Right atrium auricular region (tissue), 2 donors: ENCODE measurements around the gene UHRF1. TPM values are rescaled to one million over a fixed set of nuclear protein-coding genes. Genes with fewer than 3 reads are reported as not detected.

Source experiments
- DNase-seq: peaks from one replicate; pipeline ENCODE4 v3.0.0-alpha.2; 2019; ENCODE audit warnings: low spot score
- H3K27ac ChIP-seq, 2 donors: fragments of 200-600 bp; sonication (generic); 1 replicate in 1 of 2; 2 replicates in 1 of 2; pipeline ENCODE4 v1.5.1; 2016 to 2019
- H3K27me3 ChIP-seq, 2 donors: fragments of 200-600 bp; sonication (generic); one replicate each; pipeline versions ENCODE4 v1.5.1 to v1.6.0; 2017 to 2019
- H3K36me3 ChIP-seq: fragments of 200-600 bp; sonication (generic); one replicate; pipeline ENCODE4 v1.5.1; 2016
- H3K4me1 ChIP-seq, 2 donors: fragments of 200-600 bp; sonication (generic); one replicate each; pipeline versions ENCODE4 v1.5.1 to v1.6.0; 2017 to 2019
- H3K4me3 ChIP-seq, 2 donors: fragments of 200-600 bp; sonication (generic); 1 replicate in 1 of 2; 2 replicates in 1 of 2; pipeline ENCODE4 v1.5.1; 2017 to 2019; ENCODE audit warnings: mild to moderate bottlenecking in 1 of 2, moderate library complexity in 1 of 2
- H3K9me3 ChIP-seq, 2 donors: fragments of 200-600 bp; sonication (generic); one replicate each; pipeline ENCODE4 v1.5.1; 2019
- total RNA-seq, 2 donors: library from RNA; depleted of rRNA; stranded (reverse); fragments of >200 nt; gene quantifications; one replicate each; pipeline ENCODE4 v1.1.0, GENCODE V29; 2016
- TF ChIP-seq, protein P1 (sequence below), 2 donors: fragments of 200-600 bp; sonication (generic); IDR thresholded peaks; one replicate each; pipeline ENCODE4 v1.5.1; 2019; ENCODE audit warnings: antibody characterized with exemption in 2 of 2

UHRF1 gene
- total RNA-seq, 2 donors from 2014 or later, result 0.28 to 0.33 TPM

DNA sequence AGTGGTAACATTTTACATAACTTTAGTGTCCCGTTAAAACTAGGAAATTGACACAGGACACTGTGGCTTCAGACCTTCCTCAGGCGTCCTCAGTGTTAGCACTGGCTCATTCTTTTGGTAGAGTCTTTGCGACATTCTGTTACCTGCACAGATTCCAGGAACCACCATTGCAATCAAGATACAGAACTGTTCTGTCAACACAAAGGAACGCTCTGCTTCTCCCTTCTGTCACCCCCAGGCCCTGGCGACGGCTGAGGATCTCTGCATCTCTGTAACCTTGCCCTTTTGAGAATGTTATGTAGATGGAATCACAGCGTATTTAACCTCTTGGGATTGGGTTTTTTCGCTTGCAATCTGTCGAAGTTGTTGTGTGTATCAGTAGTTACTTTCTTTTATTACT, 82.2 kb downstream of the UHRF1 start:
- H3K4me3 ChIP-seq, result no peak overlapping the region
- no peaks in the 10 kb centered on the region for H3K9me3 ChIP-seq
- H3K27ac ChIP-seq, result no peak overlapping the region
- no peak for DNase-seq
- peaks cover 9% of the 10 kb centered on the region for H3K36me3 ChIP-seq
- TF ChIP-seq, protein P1, sequence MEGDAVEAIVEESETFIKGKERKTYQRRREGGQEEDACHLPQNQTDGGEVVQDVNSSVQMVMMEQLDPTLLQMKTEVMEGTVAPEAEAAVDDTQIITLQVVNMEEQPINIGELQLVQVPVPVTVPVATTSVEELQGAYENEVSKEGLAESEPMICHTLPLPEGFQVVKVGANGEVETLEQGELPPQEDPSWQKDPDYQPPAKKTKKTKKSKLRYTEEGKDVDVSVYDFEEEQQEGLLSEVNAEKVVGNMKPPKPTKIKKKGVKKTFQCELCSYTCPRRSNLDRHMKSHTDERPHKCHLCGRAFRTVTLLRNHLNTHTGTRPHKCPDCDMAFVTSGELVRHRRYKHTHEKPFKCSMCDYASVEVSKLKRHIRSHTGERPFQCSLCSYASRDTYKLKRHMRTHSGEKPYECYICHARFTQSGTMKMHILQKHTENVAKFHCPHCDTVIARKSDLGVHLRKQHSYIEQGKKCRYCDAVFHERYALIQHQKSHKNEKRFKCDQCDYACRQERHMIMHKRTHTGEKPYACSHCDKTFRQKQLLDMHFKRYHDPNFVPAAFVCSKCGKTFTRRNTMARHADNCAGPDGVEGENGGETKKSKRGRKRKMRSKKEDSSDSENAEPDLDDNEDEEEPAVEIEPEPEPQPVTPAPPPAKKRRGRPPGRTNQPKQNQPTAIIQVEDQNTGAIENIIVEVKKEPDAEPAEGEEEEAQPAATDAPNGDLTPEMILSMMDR (IDR thresholded peaks at IDR 0.05), result no peak
- H3K4me1 ChIP-seq, result peaks cover 6 to 32% of the 10 kb centered on the region in 2 donors
- H3K27me3 ChIP-seq, result no peaks in the 10 kb centered on the region

DNA sequence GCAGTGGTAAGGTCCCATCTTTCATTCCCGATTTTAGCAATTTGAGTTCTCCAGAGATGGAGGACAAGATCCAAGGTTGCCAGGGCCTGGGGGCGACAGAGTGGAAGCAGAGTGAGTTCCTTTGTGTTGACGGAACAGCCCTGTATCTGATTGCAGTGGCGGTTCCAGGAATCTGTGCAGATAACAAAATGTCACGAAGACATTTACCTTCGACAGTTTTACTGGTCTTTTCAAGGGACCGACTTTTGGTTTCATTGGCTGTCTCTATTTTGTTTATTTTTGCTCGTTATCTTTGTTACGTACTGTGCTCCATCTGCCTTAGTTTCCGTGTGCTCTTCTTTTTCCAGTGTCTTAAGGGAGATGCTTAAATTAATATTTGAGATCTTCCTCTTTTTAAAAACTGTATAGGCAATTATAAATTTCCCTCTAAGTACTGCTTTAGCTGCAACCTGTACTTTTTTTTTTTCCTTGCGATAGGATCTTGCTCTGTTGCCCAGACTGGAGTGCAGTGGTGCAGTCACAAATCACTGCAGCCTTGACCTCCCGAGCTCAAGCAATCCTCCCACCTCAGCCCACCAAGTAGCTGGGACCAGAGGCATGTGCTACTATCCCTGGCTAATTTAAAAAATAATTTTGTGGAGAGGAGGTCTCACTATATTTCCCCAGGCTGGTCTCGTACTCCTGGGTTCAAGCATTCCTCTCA, 82.8 kb downstream of the UHRF1 start:
- Histone ChIP-seq H3K4me1 (peaks cover 6 to 26% of the 10 kb centered on the region in 2 donors), H3K27me3 (no peaks in the 10 kb centered on the region), H3K36me3 (peaks cover 10% of the 10 kb centered on the region), H3K9me3 (no peaks in the 10 kb centered on the region), H3K27ac (no peak overlapping the region), H3K4me3 (no peak overlapping the region)
- TF ChIP-seq, protein P1 (IDR thresholded peaks at IDR 0.05), result no peak
- DNase-seq, result no peak

DNA sequence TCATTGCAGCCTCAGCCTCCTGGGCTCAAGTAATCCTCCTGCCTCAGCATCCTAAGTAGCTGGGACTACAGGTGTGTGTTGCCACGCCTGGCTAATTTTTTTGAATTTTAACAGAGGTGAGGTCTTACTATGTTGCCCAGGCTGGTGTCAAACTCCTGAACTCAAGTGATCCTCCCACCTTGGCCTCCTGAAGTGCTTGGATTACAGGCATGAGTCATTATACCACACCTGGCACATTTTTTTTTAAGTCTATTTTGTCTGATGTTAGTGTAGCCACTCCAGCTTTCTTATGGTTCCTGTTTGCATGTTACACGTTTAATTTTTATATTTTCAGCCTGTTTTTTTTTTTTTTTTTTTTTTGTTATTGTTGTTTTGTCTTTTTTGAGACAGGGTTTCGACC, 84.4 kb downstream of the UHRF1 start:
- no peak for DNase-seq
- peaks cover 0 to 11% of the 10 kb centered on the region in 2 donors for H3K4me1 ChIP-seq
- H3K9me3 ChIP-seq, result no peaks in the 10 kb centered on the region
- no peaks in the 10 kb centered on the region for H3K27me3 ChIP-seq
- TF ChIP-seq, protein P1 (IDR thresholded peaks at IDR 0.05), result no peak
- peaks cover 22% of the 10 kb centered on the region for H3K36me3 ChIP-seq
- H3K27ac ChIP-seq, result no peak overlapping the region
- no peak overlapping the region for H3K4me3 ChIP-seq

DNA sequence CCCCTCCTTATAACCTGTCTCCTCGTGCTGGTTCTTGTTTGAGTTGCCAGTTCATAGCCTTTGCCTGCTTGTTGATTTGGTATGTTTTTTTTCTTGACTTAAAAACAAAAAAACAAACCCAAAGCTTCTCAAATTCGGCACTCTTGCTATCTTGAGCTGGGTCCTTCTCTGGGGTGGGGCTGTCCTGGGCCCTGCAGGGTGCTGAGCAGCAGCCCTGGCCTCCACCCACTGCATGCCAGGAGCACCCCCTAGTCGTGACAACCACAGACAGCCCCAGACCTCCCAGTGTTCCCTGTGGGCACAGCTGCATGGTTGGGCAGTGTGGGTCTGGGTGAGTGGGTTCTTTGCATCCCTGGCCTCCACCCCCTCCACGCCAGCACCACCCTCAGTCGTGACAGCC, 87.4 kb downstream of the UHRF1 start:
- DNase-seq, result no peak
- TF ChIP-seq, protein P1 (IDR thresholded peaks at IDR 0.05), result no peak
- peaks cover 22% of the 10 kb centered on the region for H3K36me3 ChIP-seq

DNA sequence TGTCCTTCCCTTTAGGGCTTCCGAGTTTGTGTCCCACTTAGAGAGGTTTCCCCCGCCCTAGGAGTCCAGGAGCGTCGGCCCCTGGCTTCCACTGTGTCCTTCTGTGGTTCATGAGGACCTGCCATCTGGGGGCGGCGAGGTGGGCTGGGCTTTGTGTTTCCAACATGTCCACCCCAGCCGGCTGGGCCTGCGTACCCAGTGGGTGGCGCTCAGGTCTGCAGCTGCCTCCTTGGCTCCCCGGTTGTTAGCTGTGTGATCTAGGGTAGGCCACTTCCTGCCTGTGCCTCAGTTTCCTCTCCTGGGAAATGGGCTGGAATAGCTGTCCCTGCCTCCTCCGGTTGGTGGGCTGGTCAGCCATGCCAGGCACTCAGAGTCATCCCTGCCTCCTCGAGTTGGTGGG, 88.0 kb downstream of the UHRF1 start:
- no peak for DNase-seq
- peaks cover 22% of the 10 kb centered on the region for H3K36me3 ChIP-seq
- no peaks in the 10 kb centered on the region for H3K9me3 ChIP-seq
- no peaks in the 10 kb centered on the region for H3K4me1 ChIP-seq
- no peak overlapping the region for H3K27ac ChIP-seq
- H3K27me3 ChIP-seq, result no peaks in the 10 kb centered on the region
- TF ChIP-seq, protein P1 (IDR thresholded peaks at IDR 0.05), result no peak
- no peak overlapping the region for H3K4me3 ChIP-seq

More for the DNA sequence above, 87.4 kb downstream of the UHRF1 start:
- H3K9me3 ChIP-seq, result no peaks in the 10 kb centered on the region
- no peak overlapping the region for H3K27ac ChIP-seq
- no peak overlapping the region for H3K4me3 ChIP-seq
- H3K4me1 ChIP-seq, result no peaks in the 10 kb centered on the region
- H3K27me3 ChIP-seq, result no peaks in the 10 kb centered on the region

DNA sequence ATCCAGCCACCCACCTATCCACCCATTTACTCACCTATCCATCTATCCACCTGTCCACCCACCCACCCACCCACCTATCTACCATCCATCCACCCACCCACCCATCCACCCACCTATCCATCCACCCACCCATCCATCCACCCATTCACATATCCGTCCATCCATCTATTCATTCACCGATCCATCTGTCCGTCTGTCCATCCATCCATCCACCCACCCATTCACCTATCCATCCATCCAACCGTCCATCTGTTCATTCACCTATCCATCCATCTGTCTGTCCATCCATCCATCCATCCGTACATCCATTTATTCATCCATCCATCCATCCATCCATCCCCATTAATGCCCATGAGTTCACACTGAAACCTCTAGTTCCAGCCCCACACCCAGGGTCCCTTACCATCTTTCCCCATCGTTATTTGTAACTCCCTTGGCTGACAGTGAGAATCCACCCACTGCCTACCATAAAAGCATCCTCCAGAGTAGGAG, 90.9 kb downstream of the UHRF1 start:
- H3K27ac ChIP-seq, result no peak overlapping the region
- peaks cover 22% of the 10 kb centered on the region for H3K36me3 ChIP-seq
- TF ChIP-seq, protein P1 (IDR thresholded peaks at IDR 0.05), result no peak
- DNase-seq, result no peak
- H3K4me3 ChIP-seq, result no peak overlapping the region
- no peaks in the 10 kb centered on the region for H3K27me3 ChIP-seq
- H3K4me1 ChIP-seq, result no peaks in the 10 kb centered on the region
- no peaks in the 10 kb centered on the region for H3K9me3 ChIP-seq
